Measurements from ENCODE around the gene ATG14. TPM values are rescaled to one million over a fixed set of nuclear protein-coding genes. Genes with fewer than 3 reads are reported as not detected.
"Not testable (repeated sequence)": the region's sequence is repeated elsewhere in the genome, so short reads cannot be mapped to it uniquely, and the experiment has no call there.

ATG14 gene, protein sequence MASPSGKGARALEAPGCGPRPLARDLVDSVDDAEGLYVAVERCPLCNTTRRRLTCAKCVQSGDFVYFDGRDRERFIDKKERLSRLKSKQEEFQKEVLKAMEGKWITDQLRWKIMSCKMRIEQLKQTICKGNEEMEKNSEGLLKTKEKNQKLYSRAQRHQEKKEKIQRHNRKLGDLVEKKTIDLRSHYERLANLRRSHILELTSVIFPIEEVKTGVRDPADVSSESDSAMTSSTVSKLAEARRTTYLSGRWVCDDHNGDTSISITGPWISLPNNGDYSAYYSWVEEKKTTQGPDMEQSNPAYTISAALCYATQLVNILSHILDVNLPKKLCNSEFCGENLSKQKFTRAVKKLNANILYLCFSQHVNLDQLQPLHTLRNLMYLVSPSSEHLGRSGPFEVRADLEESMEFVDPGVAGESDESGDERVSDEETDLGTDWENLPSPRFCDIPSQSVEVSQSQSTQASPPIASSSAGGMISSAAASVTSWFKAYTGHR
- 10 to 100 TPM; 19.9 to 20.5 TPM for total RNA-seq
- polyA plus RNA-seq (2013, experiment 1 of 2) = 18.0 TPM
- polyA plus RNA-seq (2013, experiment 2 of 2) = 21.6 TPM
- total RNA-seq = 17.7 to 106 (median 56.7) reads per million in 172 experiments

DNA sequence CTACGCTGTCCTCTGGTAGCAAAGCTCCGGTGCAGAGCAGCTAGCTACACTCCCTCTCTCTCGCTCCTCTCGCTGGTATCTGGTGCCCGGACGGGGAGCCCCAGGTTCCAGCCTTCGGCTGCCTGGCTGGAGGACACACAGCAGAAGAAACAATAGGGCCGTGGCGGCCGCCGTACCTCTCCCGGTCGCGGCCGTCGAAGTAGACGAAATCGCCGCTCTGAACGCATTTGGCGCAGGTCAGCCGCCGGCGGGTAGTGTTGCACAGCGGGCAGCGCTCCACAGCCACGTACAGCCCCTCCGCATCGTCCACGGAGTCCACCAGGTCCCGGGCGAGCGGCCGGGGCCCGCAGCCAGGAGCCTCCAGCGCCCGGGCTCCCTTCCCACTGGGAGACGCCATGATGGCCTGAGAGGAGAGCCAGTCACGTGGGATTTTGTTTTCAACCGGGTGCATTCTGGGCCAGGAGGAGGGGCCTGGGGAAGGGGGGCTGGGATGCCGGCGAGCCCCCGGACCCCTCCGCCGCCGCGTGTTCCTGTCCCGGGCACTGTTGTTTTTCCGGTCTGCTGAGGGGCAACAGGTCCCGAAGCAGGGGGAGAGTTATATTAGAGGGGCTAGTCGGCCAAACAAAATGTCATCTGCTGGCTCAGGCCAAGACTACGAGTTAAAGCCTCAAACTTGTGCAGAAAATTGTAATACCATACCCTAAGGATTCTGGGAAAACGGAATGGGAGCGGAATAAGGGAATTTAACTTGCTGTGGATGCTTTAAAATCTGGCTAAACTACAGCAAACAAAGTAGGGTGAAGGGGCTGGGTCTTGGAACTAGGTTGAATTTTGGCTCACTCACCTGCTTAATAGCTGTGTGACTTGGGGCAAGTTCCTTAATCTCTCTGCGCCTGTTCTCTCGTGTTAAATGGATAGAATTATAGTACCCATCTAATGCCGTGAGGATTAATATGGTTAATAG, at the start of gene ATG14:
Gene ATG14, minus strand, starts transcription at position 405 of the 964 bp plus-strand sequence. Its CDS starts 8 bp downstream, at position 397.
- peaks cover 8% of the 10 kb centered on the region for H3K36me3 Mint-ChIP-seq (ENCODE audit: low read depth)
- no peaks in the 10 kb centered on the region for H3K9me3 Mint-ChIP-seq
- POLR2A ChIA-PET = interaction anchor here (0.5 to 1.3 kb wide), 3 partner anchors 22 to 222 kb away, joined by 3 to 4 read pairs (median 3); no protein-coding TSS in a partner anchor
- no peaks in the 10 kb centered on the region for H3K9me3 ChIP-seq (ENCODE audit: control insufficient read depth in 1 of 2, insufficient read depth in 1 of 2, low read length in 2 of 2)
- peaks cover 9% of the 10 kb centered on the region for H3K4me1 ChIP-seq (ENCODE audit: insufficient read depth, low read length)
- peak within 1 kb of the TSS; percentile 85 for H3K4me3 Mint-ChIP-seq
- H3K4me1 Mint-ChIP-seq (ENCODE audit: low read depth) = peaks cover 50% of the 10 kb centered on the region
- CTCF ChIA-PET = interaction anchor here (1.1 to 1.4 kb wide), 2 partner anchors 96 to 141 kb away, joined by 3 read pairs; no protein-coding TSS in a partner anchor
- H3K27me3 Mint-ChIP-seq = no peaks in the 10 kb centered on the region
- ATAC-seq (ENCODE audit: poor library complexity) (peak; percentile 98), DNase-seq (peak; percentile 51 to 85 (median 66))
- intact Hi-C loops (cut with DNase I, micrococcal nuclease) = loop anchor here in 1 of 2 experiments (2.0 to 10.0 kb wide), 2 partner anchors 359 to 703 kb away; partner anchors contain the start of gene PELI2
- H3K27me3 ChIP-seq (ENCODE audit: control insufficient read depth in 1 of 2, insufficient read depth in 2 of 2, low read length in 2 of 2) = no peaks in the 10 kb centered on the region
- peak within 1 kb of the TSS; percentile 92 for H3K4me3 ChIP-seq (ENCODE audit: low read length)
- H3K27ac ChIP-seq (ENCODE audit: low read depth in 1 of 2, low read length in 2 of 2) = peak within 1 kb of the TSS; percentile 49 to 61
- TF ChIP-seq, protein P1, sequence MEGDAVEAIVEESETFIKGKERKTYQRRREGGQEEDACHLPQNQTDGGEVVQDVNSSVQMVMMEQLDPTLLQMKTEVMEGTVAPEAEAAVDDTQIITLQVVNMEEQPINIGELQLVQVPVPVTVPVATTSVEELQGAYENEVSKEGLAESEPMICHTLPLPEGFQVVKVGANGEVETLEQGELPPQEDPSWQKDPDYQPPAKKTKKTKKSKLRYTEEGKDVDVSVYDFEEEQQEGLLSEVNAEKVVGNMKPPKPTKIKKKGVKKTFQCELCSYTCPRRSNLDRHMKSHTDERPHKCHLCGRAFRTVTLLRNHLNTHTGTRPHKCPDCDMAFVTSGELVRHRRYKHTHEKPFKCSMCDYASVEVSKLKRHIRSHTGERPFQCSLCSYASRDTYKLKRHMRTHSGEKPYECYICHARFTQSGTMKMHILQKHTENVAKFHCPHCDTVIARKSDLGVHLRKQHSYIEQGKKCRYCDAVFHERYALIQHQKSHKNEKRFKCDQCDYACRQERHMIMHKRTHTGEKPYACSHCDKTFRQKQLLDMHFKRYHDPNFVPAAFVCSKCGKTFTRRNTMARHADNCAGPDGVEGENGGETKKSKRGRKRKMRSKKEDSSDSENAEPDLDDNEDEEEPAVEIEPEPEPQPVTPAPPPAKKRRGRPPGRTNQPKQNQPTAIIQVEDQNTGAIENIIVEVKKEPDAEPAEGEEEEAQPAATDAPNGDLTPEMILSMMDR (IDR thresholded peaks at IDR 0.05) = no peak
- H3K36me3 ChIP-seq (ENCODE audit: insufficient read depth, low read length) = no peaks in the 10 kb centered on the region
- peak within 1 kb of the TSS; percentile 69 for H3K27ac Mint-ChIP-seq

DNA sequence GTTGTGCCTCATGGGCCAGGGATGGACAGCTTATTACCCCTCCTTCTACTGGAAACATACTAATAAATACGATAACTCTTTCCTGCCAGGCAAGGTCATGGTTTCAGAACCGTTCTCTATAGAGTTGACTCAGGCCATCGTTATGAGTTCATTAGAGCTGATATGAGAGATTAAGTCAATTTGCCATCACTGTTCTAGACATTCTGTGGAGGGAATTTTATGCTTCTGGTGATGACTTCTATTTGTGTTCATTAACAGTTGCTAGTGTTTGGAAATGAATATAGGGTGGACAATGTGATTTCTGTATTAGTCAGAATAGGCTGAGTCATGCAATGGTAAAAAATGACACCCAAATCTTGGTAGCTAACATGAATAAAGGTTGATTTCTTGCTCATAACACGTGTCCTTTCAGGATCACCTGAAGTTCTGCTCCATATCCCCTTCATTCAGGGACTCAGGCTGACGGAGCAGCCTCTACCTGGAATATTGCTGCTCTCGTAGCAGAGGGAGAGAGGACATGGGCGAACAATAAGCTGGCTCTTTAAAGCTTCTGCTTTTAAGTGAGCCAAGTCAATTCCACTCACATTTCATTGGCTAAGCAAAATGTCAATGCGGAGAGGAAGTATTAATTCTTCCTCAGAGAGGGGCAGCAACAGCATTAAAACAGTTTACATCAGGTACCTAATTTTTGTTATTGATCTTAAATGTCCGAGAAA, 47.3 kb upstream of the ATG14 start:
- H3K4me3 ChIP-seq (ENCODE audit: low read length) = no peak overlapping the region
- TF ChIP-seq, protein P1 (IDR thresholded peaks at IDR 0.05) = no peak
- no peak overlapping the region for H3K27ac ChIP-seq (ENCODE audit: low read depth in 1 of 2, low read length in 2 of 2)
- H3K27me3 ChIP-seq (ENCODE audit: control insufficient read depth in 1 of 2, insufficient read depth in 2 of 2, low read length in 2 of 2) = no peaks in the 10 kb centered on the region
- Mint-ChIP-seq H3K36me3 (ENCODE audit: low read depth) (no peaks in the 10 kb centered on the region), H3K27me3 (peaks cover 5% of the 10 kb centered on the region), H3K4me3 (no peak overlapping the region), H3K9me3 (no peaks in the 10 kb centered on the region), H3K27ac (no peak overlapping the region), H3K4me1 (ENCODE audit: low read depth) (no peaks in the 10 kb centered on the region)
- H3K36me3 ChIP-seq (ENCODE audit: insufficient read depth, low read length) = no peaks in the 10 kb centered on the region
- intact Hi-C loops (cut with DNase I, micrococcal nuclease) = no loop called here
- DNase-seq = no peak
- no peaks in the 10 kb centered on the region for H3K9me3 ChIP-seq (ENCODE audit: control insufficient read depth in 1 of 2, insufficient read depth in 1 of 2, low read length in 2 of 2)
- no peak for ATAC-seq (ENCODE audit: poor library complexity)
- CTCF ChIA-PET = no interaction called here
- H3K4me1 ChIP-seq (ENCODE audit: insufficient read depth, low read length) = no peaks in the 10 kb centered on the region
- POLR2A ChIA-PET = no interaction called here

DNA sequence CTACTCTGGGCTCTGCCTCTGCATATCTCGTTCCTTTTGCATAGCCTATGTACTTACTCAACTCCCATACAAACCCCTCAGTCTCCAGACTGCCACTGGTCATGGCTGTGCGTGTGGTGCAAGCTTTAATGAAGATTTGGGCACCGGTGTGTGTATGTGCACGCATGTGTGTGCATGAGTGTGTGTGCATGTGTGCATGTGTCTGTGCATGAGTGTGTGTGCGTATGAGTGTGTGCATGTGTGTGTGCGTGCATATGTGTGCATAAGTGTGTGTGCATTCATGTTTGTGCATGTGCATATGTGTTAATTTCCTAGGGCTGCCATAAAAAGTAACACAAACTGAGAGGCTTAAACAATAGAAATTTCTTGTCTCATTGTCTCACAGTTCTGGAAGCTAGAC, 45.9 kb upstream of the ATG14 start:
- no peaks in the 10 kb centered on the region for H3K9me3 ChIP-seq (ENCODE audit: control insufficient read depth in 1 of 2, insufficient read depth in 1 of 2, low read length in 2 of 2)
- no peak overlapping the region for H3K4me3 Mint-ChIP-seq
- no peaks in the 10 kb centered on the region for H3K4me1 Mint-ChIP-seq (ENCODE audit: low read depth)
- no peaks in the 10 kb centered on the region for H3K36me3 ChIP-seq (ENCODE audit: insufficient read depth, low read length)
- H3K27me3 ChIP-seq (ENCODE audit: control insufficient read depth in 1 of 2, insufficient read depth in 2 of 2, low read length in 2 of 2) = no peaks in the 10 kb centered on the region
- H3K9me3 Mint-ChIP-seq = no peaks in the 10 kb centered on the region
- intact Hi-C loops (cut with DNase I, micrococcal nuclease) = no loop called here
- DNase-seq (no peak), ATAC-seq (ENCODE audit: poor library complexity) (no peak)
- H3K27ac Mint-ChIP-seq = no peak overlapping the region
- H3K36me3 Mint-ChIP-seq (ENCODE audit: low read depth) = no peaks in the 10 kb centered on the region
- H3K27me3 Mint-ChIP-seq = peaks cover 6% of the 10 kb centered on the region
- CTCF ChIA-PET = no interaction called here
- POLR2A ChIA-PET = no interaction called here
- TF ChIP-seq, protein P1 (IDR thresholded peaks at IDR 0.05) = no peak
- H3K4me1 ChIP-seq (ENCODE audit: insufficient read depth, low read length) = no peaks in the 10 kb centered on the region
- no peak overlapping the region for H3K4me3 ChIP-seq (ENCODE audit: low read length)
- H3K27ac ChIP-seq (ENCODE audit: low read depth in 1 of 2, low read length in 2 of 2) = no peak overlapping the region

DNA sequence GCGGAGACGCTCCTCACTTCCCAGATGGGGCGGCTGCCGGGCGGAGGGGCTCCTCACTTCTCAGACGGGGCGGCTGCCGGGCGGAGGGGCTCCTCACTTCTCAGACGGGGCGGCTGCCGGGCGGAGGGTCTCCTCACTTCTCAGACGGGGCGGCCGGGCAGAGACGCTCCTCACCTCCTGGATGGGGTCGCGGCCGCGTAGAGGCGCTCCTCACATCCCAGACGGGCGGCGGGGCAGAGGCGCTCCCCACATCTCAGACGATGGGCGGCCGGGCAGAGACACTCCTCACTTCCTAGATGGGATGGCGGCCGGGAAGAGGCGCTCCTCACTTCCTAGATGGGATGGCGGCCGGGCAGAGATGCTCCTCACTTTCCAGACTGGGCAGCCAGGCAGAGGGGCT, 44.8 kb upstream of the ATG14 start:
- not testable (repeated sequence) for H3K4me3 ChIP-seq (ENCODE audit: low read length); H3K4me3 Mint-ChIP-seq

More for the DNA sequence above, 44.8 kb upstream of the ATG14 start:
- H3K27me3 ChIP-seq (ENCODE audit: control insufficient read depth in 1 of 2, insufficient read depth in 2 of 2, low read length in 2 of 2); intact Hi-C loops (cut with DNase I, micrococcal nuclease); H3K9me3 ChIP-seq (ENCODE audit: control insufficient read depth in 1 of 2, insufficient read depth in 1 of 2, low read length in 2 of 2); ATAC-seq (ENCODE audit: poor library complexity); CTCF ChIA-PET; H3K27ac Mint-ChIP-seq; H3K4me1 Mint-ChIP-seq (ENCODE audit: low read depth); H3K4me1 ChIP-seq (ENCODE audit: insufficient read depth, low read length); DNase-seq; H3K36me3 ChIP-seq (ENCODE audit: insufficient read depth, low read length); H3K36me3 Mint-ChIP-seq (ENCODE audit: low read depth); H3K27me3 Mint-ChIP-seq; H3K9me3 Mint-ChIP-seq; POLR2A ChIA-PET; H3K27ac ChIP-seq (ENCODE audit: low read depth in 1 of 2, low read length in 2 of 2): not testable (repeated sequence)
